GM12864 (cell line): ENCODE results near the gene GPAM.

Experiments
- DNase-seq: peaks from one replicate; pipeline ENCODE4 v3.0.0-alpha.2; 2011; ENCODE audit warnings: low read depth
- H3K4me3 ChIP-seq: 2 replicates; pipeline ENCODE4 v1.5.1; 2011; ENCODE audit warnings: mild to moderate bottlenecking, low read depth, low read length, control low read depth
- CTCF ChIP-seq: IDR thresholded peaks from 2 replicates; pipeline ENCODE4 v1.5.1; 2011; ENCODE audit warnings: low read depth, mild to moderate bottlenecking, moderate library complexity, low read length, control low read depth, inconsistent platforms; ENCODE audit errors: missing control alignments

Gene GPAM

GRCh38 chr10:112160834-112161233 is 22.7 kb downstream of the GPAM start:
- no peak for TF ChIP-seq CTCF
- DNase-seq, result no peak
- H3K4me3 ChIP-seq, result no peak overlapping the region

GRCh38 chr10:112159469-112159868 is 24.1 kb downstream of the GPAM start:
- TF ChIP-seq CTCF, result no peak
- no peak overlapping the region for H3K4me3 ChIP-seq
- DNase-seq, result no peak

DNA sequence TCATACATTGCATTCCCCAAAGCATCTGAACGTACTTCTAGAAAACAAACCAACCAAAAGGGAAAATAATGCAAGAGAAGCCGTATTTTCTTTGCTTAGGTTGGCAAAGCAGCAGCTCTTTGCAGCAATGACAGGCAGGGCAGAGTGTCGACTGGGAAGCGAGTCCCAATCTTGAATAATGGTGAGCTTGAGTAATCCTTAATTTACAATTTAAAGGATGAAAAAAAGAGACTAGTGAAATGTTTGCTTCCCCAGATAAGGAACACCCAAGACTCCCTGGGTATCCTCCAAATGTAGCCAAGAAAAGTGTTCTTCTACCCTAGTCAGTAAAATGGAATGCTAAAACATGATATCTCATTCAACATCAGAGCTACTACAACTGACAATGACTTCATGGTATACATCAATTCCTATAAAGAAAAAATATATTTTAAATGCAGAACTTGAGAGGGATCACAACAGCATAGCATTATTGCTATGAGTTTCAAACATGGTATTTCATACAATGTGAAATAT is 32.0 kb downstream of the GPAM start:
- DNase-seq, result no peak
- no peak for TF ChIP-seq CTCF
- no peak overlapping the region for H3K4me3 ChIP-seq

- DNase-seq, result no peak
- H3K4me3 ChIP-seq, result no peak overlapping the region
- no peak for TF ChIP-seq CTCF
Observed at GRCh38 chr10:112148331-112148730, 35.2 kb downstream of the GPAM start.

- no peak for TF ChIP-seq CTCF
- H3K4me3 ChIP-seq, result no peak overlapping the region
- DNase-seq, result no peak
Observed at GRCh38 chr10:112146799-112147198, 36.8 kb downstream of the GPAM start.

GRCh38 chr10:112145263-112145662 is 38.3 kb downstream of the GPAM start:
- DNase-seq, result no peak

More at GRCh38 chr10:112145263-112145662, 38.3 kb downstream of the GPAM start:
- H3K4me3 ChIP-seq, result no peak overlapping the region
- no peak for TF ChIP-seq CTCF
